NCI-H128 (cell line): ENCODE data around the gene TP53AIP1.

Experiments used
- DNase-seq: peaks from one replicate; lab custom pipeline; 2025; ENCODE audit not compliant: unreplicated experiment; lab: John Stamatoyannopoulos, UW

Gene TP53AIP1

GRCh38 chr11:128942817-128943427 lies at the start of gene TP53AIP1:
Gene TP53AIP1, minus strand, starts transcription at chr11:128942871. Its CDS starts 5,053 bp downstream, at chr11:128937818.
- DNase-seq = no peak

GRCh38 chr11:128988242-128988970 lies 45.7 kb upstream of the TP53AIP1 start:
- DNase-seq = no peak

- DNase-seq = no peak
These were observed 43.2 kb upstream of the TP53AIP1 start for GRCh38 chr11:128985880-128986279.

- no peak for DNase-seq
These were observed 40.4 kb upstream of the TP53AIP1 start for GRCh38 chr11:128983023-128983422.

- no peak for DNase-seq
These were observed 38.6 kb upstream of the TP53AIP1 start for GRCh38 chr11:128981254-128981653.

- DNase-seq = no peak
These were observed 28.0 kb upstream of the TP53AIP1 start for GRCh38 chr11:128970598-128971190.

- no peak for DNase-seq
These were observed 26.2 kb upstream of the TP53AIP1 start for GRCh38 chr11:128968916-128969315.

GRCh38 chr11:128967578-128967977 lies 24.9 kb upstream of the TP53AIP1 start:
- DNase-seq = no peak

- no peak for DNase-seq
These were observed 22.8 kb upstream of the TP53AIP1 start for GRCh38 chr11:128965485-128965884.

GRCh38 chr11:128964463-128964930 lies 21.8 kb upstream of the TP53AIP1 start:
- no peak for DNase-seq

- no peak for DNase-seq
These were observed 21.2 kb upstream of the TP53AIP1 start for GRCh38 chr11:128963744-128964325.

- no peak for DNase-seq
These were observed 20.2 kb upstream of the TP53AIP1 start for GRCh38 chr11:128962896-128963295.

- DNase-seq = no peak
These were observed 19.0 kb upstream of the TP53AIP1 start for GRCh38 chr11:128961645-128962044.

- no peak for DNase-seq
These were observed 14.5 kb upstream of the TP53AIP1 start for GRCh38 chr11:128957202-128957482.

GRCh38 chr11:128956401-128957201 lies 13.9 kb upstream of the TP53AIP1 start:
- DNase-seq = peak; percentile 14

- DNase-seq = no peak
These were observed 13.0 kb upstream of the TP53AIP1 start for GRCh38 chr11:128955636-128956035.

- DNase-seq = no peak
These were observed 10.5 kb upstream of the TP53AIP1 start for GRCh38 chr11:128953151-128953550.

GRCh38 chr11:128949791-128950454 lies 7.3 kb upstream of the TP53AIP1 start:
- no peak for DNase-seq

- DNase-seq = no peak
These were observed 5.9 kb upstream of the TP53AIP1 start for GRCh38 chr11:128948583-128948982.

GRCh38 chr11:128947773-128948172 lies 5.1 kb upstream of the TP53AIP1 start:
- DNase-seq = no peak

- DNase-seq = no peak
These were observed 4.0 kb upstream of the TP53AIP1 start for GRCh38 chr11:128946648-128947047.
